ENCODE data around the gene STXBP2.

STXBP2 gene

GRCh38 chr19:7617172-7617571 lies 19.7 kb upstream of the STXBP2 start:
- no peaks in the 10 kb centered on the region for H3K9me3 ChIP-seq (ENCODE audit: control insufficient read depth, insufficient read depth, low read depth, low read length)
- H3K9ac ChIP-seq (ENCODE audit: low read length) = no peak overlapping the region
- H3K36me3 ChIP-seq (ENCODE audit: control insufficient read depth, insufficient read depth, low read length) = peaks cover 53% of the 10 kb centered on the region
- no peaks in the 10 kb centered on the region for H3K27me3 ChIP-seq (ENCODE audit: control insufficient read depth, insufficient read depth, low read length)
- no peaks in the 10 kb centered on the region for H3K4me1 ChIP-seq (ENCODE audit: control insufficient read depth, insufficient read depth, low read length)
- no peak overlapping the region for H3K27ac ChIP-seq (ENCODE audit: low read depth, low read length)
- H3K4me3 ChIP-seq (ENCODE audit: low read depth, low read length) = no peak overlapping the region

GRCh38 chr19:7617735-7618134 lies 19.2 kb upstream of the STXBP2 start:
- H3K9ac ChIP-seq (ENCODE audit: low read length) = no peak overlapping the region
- H3K9me3 ChIP-seq (ENCODE audit: control insufficient read depth, insufficient read depth, low read depth, low read length) = no peaks in the 10 kb centered on the region
- H3K27me3 ChIP-seq (ENCODE audit: control insufficient read depth, insufficient read depth, low read length) = no peaks in the 10 kb centered on the region
- no peaks in the 10 kb centered on the region for H3K4me1 ChIP-seq (ENCODE audit: control insufficient read depth, insufficient read depth, low read length)
- peaks cover 59% of the 10 kb centered on the region for H3K36me3 ChIP-seq (ENCODE audit: control insufficient read depth, insufficient read depth, low read length)
- H3K4me3 ChIP-seq (ENCODE audit: low read depth, low read length) = no peak overlapping the region
- H3K27ac ChIP-seq (ENCODE audit: low read depth, low read length) = no peak overlapping the region

- no peaks in the 10 kb centered on the region for H3K9me3 ChIP-seq (ENCODE audit: control insufficient read depth, insufficient read depth, low read depth, low read length)
- no peaks in the 10 kb centered on the region for H3K27me3 ChIP-seq (ENCODE audit: control insufficient read depth, insufficient read depth, low read length)
- H3K9ac ChIP-seq (ENCODE audit: low read length) = no peak overlapping the region
- no peak overlapping the region for H3K27ac ChIP-seq (ENCODE audit: low read depth, low read length)
- H3K36me3 ChIP-seq (ENCODE audit: control insufficient read depth, insufficient read depth, low read length) = peaks cover 64% of the 10 kb centered on the region
- H3K4me3 ChIP-seq (ENCODE audit: low read depth, low read length) = no peak overlapping the region
- H3K4me1 ChIP-seq (ENCODE audit: control insufficient read depth, insufficient read depth, low read length) = no peaks in the 10 kb centered on the region
Observed at GRCh38 chr19:7618348-7618747, 18.6 kb upstream of the STXBP2 start.

GRCh38 chr19:7618771-7619510 lies 18.0 kb upstream of the STXBP2 start:
- Histone ChIP-seq H3K9ac (ENCODE audit: low read length) (no peak overlapping the region), H3K27me3 (ENCODE audit: control insufficient read depth, insufficient read depth, low read length) (no peaks in the 10 kb centered on the region), H3K9me3 (ENCODE audit: control insufficient read depth, insufficient read depth, low read depth, low read length) (no peaks in the 10 kb centered on the region), H3K4me1 (ENCODE audit: control insufficient read depth, insufficient read depth, low read length) (no peaks in the 10 kb centered on the region), H3K4me3 (ENCODE audit: low read depth, low read length) (no peak overlapping the region), H3K27ac (ENCODE audit: low read depth, low read length) (no peak overlapping the region), H3K36me3 (ENCODE audit: control insufficient read depth, insufficient read depth, low read length) (peaks cover 64% of the 10 kb centered on the region)

- Histone ChIP-seq H3K36me3 (ENCODE audit: control insufficient read depth, insufficient read depth, low read length) (peaks cover 72% of the 10 kb centered on the region), H3K27me3 (ENCODE audit: control insufficient read depth, insufficient read depth, low read length) (no peaks in the 10 kb centered on the region)
Observed at GRCh38 chr19:7619671-7620441, 17.1 kb upstream of the STXBP2 start.

GRCh38 chr19:7620442-7621412 lies 16.2 kb upstream of the STXBP2 start:
- Histone ChIP-seq H3K27ac (ENCODE audit: low read depth, low read length) (no peak overlapping the region), H3K4me3 (ENCODE audit: low read depth, low read length) (no peak overlapping the region), H3K9me3 (ENCODE audit: control insufficient read depth, insufficient read depth, low read depth, low read length) (no peaks in the 10 kb centered on the region), H3K4me1 (ENCODE audit: control insufficient read depth, insufficient read depth, low read length) (no peaks in the 10 kb centered on the region), H3K9ac (ENCODE audit: low read length) (no peak overlapping the region), H3K36me3 (ENCODE audit: control insufficient read depth, insufficient read depth, low read length) (peaks cover 80% of the 10 kb centered on the region), H3K27me3 (ENCODE audit: control insufficient read depth, insufficient read depth, low read length) (no peaks in the 10 kb centered on the region)

More at GRCh38 chr19:7619671-7620441, 17.1 kb upstream of the STXBP2 start:
- Histone ChIP-seq H3K4me1 (ENCODE audit: control insufficient read depth, insufficient read depth, low read length) (no peaks in the 10 kb centered on the region), H3K27ac (ENCODE audit: low read depth, low read length) (no peak overlapping the region), H3K9ac (ENCODE audit: low read length) (no peak overlapping the region), H3K4me3 (ENCODE audit: low read depth, low read length) (no peak overlapping the region), H3K9me3 (ENCODE audit: control insufficient read depth, insufficient read depth, low read depth, low read length) (no peaks in the 10 kb centered on the region)

GRCh38 chr19:7622933-7623685 lies 13.8 kb upstream of the STXBP2 start:
- Histone ChIP-seq H3K27ac (ENCODE audit: low read depth, low read length) (no peak overlapping the region), H3K9me3 (ENCODE audit: control insufficient read depth, insufficient read depth, low read depth, low read length) (no peaks in the 10 kb centered on the region), H3K9ac (ENCODE audit: low read length) (no peak overlapping the region), H3K36me3 (ENCODE audit: control insufficient read depth, insufficient read depth, low read length) (peaks cover 83% of the 10 kb centered on the region), H3K4me1 (ENCODE audit: control insufficient read depth, insufficient read depth, low read length) (no peaks in the 10 kb centered on the region), H3K4me3 (ENCODE audit: low read depth, low read length) (no peak overlapping the region), H3K27me3 (ENCODE audit: control insufficient read depth, insufficient read depth, low read length) (no peaks in the 10 kb centered on the region)

GRCh38 chr19:7623725-7624603 lies 12.9 kb upstream of the STXBP2 start:
- H3K9ac ChIP-seq (ENCODE audit: low read length) = no peak overlapping the region
- H3K36me3 ChIP-seq (ENCODE audit: control insufficient read depth, insufficient read depth, low read length) = peaks cover 74% of the 10 kb centered on the region
- H3K27ac ChIP-seq (ENCODE audit: low read depth, low read length) = no peak overlapping the region
- no peak overlapping the region for H3K4me3 ChIP-seq (ENCODE audit: low read depth, low read length)
- no peaks in the 10 kb centered on the region for H3K4me1 ChIP-seq (ENCODE audit: control insufficient read depth, insufficient read depth, low read length)
- H3K27me3 ChIP-seq (ENCODE audit: control insufficient read depth, insufficient read depth, low read length) = no peaks in the 10 kb centered on the region
- H3K9me3 ChIP-seq (ENCODE audit: control insufficient read depth, insufficient read depth, low read depth, low read length) = no peaks in the 10 kb centered on the region

GRCh38 chr19:7624810-7625209 lies 12.1 kb upstream of the STXBP2 start:
- H3K9ac ChIP-seq (ENCODE audit: low read length) = no peak overlapping the region
- peaks cover 67% of the 10 kb centered on the region for H3K36me3 ChIP-seq (ENCODE audit: control insufficient read depth, insufficient read depth, low read length)
- H3K4me3 ChIP-seq (ENCODE audit: low read depth, low read length) = no peak overlapping the region
- no peaks in the 10 kb centered on the region for H3K4me1 ChIP-seq (ENCODE audit: control insufficient read depth, insufficient read depth, low read length)
- no peaks in the 10 kb centered on the region for H3K9me3 ChIP-seq (ENCODE audit: control insufficient read depth, insufficient read depth, low read depth, low read length)
- H3K27me3 ChIP-seq (ENCODE audit: control insufficient read depth, insufficient read depth, low read length) = no peaks in the 10 kb centered on the region
- no peak overlapping the region for H3K27ac ChIP-seq (ENCODE audit: low read depth, low read length)
